Measurements from ENCODE around the gene MISP. TPM values are rescaled to one million over a fixed set of nuclear protein-coding genes. Genes with fewer than 3 reads are reported as not detected.

Gene MISP
- total and polyA plus RNA-seq, 2 of the 13 experiments (the other 11 are each of a cell fraction or from before 2014, with no cell fraction given), result 0.67 to 1.3 TPM

DNA sequence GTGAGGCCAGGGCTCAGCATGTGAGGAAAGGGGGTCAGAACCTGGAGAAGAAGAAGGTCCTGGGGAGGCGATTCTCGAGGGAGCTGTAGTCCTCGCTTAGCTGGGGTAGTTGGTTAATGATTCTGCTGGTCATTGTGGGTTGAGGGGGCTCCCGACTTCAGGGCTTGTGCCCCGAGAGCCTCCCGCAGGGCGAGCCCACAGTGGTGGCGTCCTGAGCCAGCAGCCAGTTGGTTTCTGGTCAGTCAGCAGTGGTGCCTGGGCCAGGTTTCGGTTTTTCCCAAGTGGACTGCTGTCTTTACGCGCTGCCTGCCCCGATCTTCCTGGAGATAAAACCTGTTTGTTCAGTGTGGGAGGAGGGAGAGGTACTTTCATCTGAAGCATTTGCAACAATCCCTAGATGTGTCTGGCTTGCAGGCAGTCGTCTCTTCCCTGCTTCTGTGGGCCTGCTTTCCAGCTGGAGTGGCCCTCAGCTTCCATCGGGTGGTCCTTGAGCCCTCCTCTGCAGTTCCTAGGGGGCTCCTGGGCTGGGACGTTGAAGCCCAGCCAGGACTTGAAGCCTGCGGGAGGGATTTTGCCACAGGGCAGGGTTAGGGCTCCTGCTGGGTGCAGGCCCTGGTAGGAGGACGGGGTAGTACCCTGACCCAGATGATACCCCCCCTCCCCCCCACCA is 49.6 kb downstream of the MISP start (continued):
- TF ChIP-seq, protein P1, sequence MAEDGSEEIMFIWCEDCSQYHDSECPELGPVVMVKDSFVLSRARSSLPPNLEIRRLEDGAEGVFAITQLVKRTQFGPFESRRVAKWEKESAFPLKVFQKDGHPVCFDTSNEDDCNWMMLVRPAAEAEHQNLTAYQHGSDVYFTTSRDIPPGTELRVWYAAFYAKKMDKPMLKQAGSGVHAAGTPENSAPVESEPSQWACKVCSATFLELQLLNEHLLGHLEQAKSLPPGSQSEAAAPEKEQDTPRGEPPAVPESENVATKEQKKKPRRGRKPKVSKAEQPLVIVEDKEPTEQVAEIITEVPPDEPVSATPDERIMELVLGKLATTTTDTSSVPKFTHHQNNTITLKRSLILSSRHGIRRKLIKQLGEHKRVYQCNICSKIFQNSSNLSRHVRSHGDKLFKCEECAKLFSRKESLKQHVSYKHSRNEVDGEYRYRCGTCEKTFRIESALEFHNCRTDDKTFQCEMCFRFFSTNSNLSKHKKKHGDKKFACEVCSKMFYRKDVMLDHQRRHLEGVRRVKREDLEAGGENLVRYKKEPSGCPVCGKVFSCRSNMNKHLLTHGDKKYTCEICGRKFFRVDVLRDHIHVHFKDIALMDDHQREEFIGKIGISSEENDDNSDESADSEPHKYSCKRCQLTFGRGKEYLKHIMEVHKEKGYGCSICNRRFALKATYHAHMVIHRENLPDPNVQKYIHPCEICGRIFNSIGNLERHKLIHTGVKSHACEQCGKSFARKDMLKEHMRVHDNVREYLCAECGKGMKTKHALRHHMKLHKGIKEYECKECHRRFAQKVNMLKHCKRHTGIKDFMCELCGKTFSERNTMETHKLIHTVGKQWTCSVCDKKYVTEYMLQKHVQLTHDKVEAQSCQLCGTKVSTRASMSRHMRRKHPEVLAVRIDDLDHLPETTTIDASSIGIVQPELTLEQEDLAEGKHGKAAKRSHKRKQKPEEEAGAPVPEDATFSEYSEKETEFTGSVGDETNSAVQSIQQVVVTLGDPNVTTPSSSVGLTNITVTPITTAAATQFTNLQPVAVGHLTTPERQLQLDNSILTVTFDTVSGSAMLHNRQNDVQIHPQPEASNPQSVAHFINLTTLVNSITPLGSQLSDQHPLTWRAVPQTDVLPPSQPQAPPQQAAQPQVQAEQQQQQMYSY (CRISPR knock-in tag; IDR thresholded peaks at IDR 0.05), result peak; percentile 71
- TF ChIP-seq ZNF503 (CRISPR knock-in tag; IDR thresholded peaks at IDR 0.05), result no peak
- TF ChIP-seq CEBPG (CRISPR knock-in tag; IDR thresholded peaks at IDR 0.05), result no peak
- no peak for TF ChIP-seq ZNF496 (CRISPR knock-in tag; IDR thresholded peaks at IDR 0.05; ENCODE audit: insufficient replicate concordance)
- TF ChIP-seq POLR2A (IDR thresholded peaks at IDR 0.05; ENCODE audit: insufficient read depth in 1 of 2, low read depth in 2 of 2, low read length in 2 of 2), result peak; percentile 17 to 59; a peak in 2 of 4 replicates
- TF ChIP-seq GMEB1 (CRISPR knock-in tag; IDR thresholded peaks at IDR 0.05; ENCODE audit: borderline replicate concordance), result no peak
- TF ChIP-seq RXRB (CRISPR knock-in tag; IDR thresholded peaks at IDR 0.05; ENCODE audit: borderline replicate concordance), result no peak
- TF ChIP-seq GATAD1 (CRISPR knock-in tag; IDR thresholded peaks at IDR 0.05), result no peak
- no peak for TF ChIP-seq ZNF180 (CRISPR knock-in tag; IDR thresholded peaks at IDR 0.05; ENCODE audit: borderline replicate concordance, low read depth)
- no peak for TF ChIP-seq ZNF101 (CRISPR knock-in tag; IDR thresholded peaks at IDR 0.05; ENCODE audit: borderline replicate concordance, low read depth)
- TF ChIP-seq ZNF878 (CRISPR knock-in tag; IDR thresholded peaks at IDR 0.05), result no peak
- TF ChIP-seq ZNF343 (CRISPR knock-in tag; IDR thresholded peaks at IDR 0.05), result no peak
- TF ChIP-seq CENPX (CRISPR knock-in tag; IDR thresholded peaks at IDR 0.05), result no peak
- TF ChIP-seq ARNTL (CRISPR knock-in tag; IDR thresholded peaks at IDR 0.05), result no peak

Measured in HepG2 (cell line).